Pericardium fibroblast (primary cell): ENCODE data around the gene PCNX2. TPM values are rescaled to one million over a fixed set of nuclear protein-coding genes. Genes with fewer than 3 reads are reported as not detected.

Source experiments
- total RNA-seq: library from RNA; depleted of rRNA; stranded (reverse); fragments of >200 nt; gene quantifications from 2 replicates; pipeline ENCODE4 v1.2.3, GENCODE V29; 2015

PCNX2 gene, protein sequence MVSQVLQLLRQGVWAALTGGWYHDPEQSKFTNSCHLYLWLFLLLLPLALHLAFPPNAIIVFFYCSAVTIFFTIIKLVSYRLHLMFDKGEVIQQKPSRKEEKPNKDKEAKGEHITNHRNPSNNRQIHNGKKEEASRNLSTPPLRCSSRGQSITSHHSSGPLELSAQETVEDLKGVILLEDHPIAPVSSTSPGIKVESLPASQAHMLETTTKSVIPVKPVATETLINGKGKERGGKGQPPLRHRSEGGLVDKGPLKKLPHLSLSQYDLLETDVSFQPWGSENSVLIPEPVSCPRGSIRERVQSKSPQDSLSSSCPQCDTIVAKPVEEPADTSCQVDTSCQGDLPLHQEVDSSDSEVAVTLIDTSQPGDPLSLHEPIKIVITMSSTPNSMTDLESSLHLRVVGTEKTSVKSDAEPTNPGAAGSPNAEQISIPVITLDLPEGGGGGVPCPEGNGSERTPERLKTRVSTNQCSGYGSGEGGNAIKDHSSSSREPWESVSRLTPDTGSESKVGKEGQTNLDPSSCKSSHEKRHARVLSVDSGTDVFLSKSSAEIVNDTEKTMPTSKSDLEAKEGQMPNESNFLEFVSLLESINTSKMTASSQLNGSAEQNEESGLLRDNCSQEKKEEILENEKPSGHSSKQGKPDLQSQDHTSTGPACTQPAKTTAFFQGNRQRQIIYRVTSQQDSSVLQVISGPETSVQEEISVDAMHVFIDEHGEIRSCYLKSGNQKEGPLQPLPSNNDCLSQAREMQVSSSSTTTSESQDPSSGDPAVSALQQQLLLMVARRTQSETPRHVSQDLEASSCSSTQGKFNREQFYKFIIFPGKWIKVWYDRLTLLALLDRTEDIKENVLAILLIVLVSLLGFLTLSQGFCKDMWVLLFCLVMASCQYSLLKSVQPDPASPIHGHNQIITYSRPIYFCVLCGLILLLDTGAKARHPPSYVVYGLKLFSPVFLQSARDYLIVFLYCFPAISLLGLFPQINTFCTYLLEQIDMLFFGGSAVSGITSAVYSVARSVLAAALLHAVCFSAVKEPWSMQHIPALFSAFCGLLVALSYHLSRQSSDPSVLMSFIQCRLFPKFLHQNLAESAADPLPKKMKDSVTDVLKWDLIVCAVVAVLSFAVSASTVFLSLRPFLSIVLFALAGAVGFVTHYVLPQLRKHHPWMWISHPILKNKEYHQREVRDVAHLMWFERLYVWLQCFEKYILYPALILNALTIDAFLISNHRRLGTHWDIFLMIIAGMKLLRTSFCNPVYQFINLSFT (N-terminal part only)
- 14.4 and 16.6 TPM in 2 replicates for total RNA-seq

DNA sequence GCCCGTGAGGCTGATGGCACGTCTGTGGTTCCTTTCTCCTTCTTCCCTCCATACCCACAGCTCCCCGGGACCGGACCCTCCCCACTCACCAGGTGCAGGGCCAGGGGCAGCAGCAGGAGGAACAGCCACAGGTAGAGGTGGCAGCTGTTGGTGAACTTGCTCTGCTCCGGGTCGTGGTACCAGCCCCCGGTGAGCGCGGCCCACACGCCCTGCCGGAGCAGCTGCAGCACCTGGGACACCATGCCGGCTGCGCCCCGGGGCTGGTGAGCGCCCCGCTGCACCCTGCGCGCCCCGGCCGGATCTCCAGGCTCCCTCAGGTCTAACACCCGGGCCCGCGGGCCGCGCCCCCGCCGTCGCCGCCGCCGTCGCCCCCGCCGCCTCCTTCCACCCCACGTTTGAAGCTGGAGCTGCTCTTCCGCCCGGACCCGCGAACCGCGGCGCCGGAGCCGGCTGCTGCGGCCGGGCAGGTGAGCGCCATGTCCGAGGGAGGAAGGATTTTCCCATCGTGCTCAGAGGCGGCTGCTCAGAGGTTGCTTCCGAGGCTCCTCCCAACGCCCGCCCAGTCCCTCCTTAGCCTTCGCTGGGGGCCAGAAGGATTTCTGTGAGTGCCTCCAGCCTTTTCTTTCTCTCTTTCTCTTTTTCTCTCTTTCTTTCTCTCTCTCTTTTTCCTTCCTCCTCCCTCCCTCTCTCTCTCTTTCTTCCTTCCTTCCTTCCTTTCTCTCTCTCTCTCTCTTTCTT is at the start of gene PCNX2:
TSS of gene PCNX2 (minus strand) at position 489 of the 738 bp plus-strand sequence. CDS start at position 242, 247 bp downstream.

DNA sequence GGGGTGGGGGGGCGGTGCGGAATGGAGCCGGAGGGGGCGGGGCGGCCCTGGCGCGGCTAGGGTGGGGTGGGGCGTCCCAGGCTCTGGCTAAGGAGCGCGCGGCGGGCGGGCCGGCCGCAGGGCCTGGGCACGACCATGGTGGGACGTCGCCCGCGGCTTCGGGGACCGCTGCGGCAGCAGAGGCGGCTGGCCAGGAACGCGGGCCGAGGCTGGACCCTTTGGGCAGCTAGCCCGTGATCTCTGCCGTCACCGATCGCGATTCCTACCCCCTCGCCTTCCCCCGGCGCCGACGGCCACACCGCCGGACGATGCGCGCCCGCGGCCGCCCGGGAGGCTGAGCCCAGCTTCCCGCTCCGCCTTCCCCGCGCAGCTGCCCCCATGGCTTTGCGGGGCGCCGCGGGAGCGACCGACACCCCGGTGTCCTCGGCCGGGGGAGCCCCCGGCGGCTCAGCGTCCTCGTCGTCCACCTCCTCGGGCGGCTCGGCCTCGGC is 32.2 kb upstream of the PCNX2 start, which contains the start of gene MAP3K21:
TSS of gene MAP3K21 (plus strand) at position 74 of the 491 bp plus-strand sequence. CDS start at position 379, 305 bp downstream.

DNA sequence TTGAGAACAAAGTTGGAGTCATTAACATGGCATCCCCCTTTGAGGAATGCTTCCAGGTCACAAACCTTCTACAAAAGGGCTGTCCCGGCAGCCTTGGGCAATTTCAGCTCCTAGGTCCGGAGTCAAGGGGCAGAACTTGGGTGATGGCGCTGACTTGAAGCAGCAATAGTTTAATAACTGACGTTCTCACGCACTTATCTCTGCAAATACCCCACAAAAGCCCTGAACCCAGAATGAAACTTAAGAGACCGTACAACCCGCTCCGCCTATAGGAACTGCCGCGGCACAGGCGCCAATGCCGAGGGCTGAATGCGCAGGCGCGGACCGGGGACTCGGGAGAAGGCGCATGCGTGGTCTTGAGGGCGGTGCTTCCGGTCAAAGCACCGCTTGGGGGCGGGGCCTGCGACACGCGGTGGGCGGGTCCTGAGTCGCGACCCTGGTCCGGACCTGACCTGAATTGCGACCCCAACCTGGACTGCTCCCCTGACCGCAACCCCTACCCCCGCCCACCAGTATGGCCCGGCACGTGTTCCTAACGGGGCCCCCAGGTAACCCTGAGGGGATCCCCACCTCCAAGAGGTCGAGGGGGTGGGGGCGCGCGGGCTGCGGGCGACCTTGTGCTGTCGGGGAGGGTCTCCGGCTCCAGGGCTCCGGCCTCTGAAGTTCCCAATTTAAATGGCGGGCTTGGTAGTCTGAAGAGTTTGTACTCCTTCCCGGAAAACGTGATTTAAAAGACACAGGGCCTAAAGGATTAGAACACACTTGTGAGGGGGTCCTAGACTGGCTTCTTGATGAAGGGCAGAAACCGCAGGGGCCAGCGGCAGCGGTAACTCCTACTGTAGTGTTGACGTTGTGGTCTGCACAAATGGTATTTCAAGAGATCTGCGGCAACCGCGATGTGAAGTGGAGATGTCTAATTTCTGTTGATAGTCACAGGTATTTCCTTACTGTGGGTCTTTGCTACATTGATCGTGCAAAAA is 345.0 kb downstream of the PCNX2 start, which contains the start of gene NTPCR:
TSS of gene NTPCR (plus strand) at position 415 of the 980 bp plus-strand sequence. CDS start at position 515, 100 bp downstream.

Other genes starting within 250 kb of the PCNX2 start
- 0.58 and 0.85 TPM in 2 replicates for gene MAP3K21, start 32.0 kb upstream of the PCNX2 start, total RNA-seq